ENCODE results near the gene TIGIT. TPM values are rescaled to one million over a fixed set of nuclear protein-coding genes. Genes with fewer than 3 reads are reported as not detected.

TIGIT gene
- total and polyA plus RNA-seq, 3 experiments from 2014 or later: 92.8 to 185 (median 185) TPM

GRCh38 chr3:114351822-114352145 lies 58.0 kb downstream of the TIGIT start:
- Histone ChIP-seq H3K27ac (ENCODE audit: low read depth, low read length) (no peak overlapping the region), H3K4me3 (ENCODE audit: low read length) (no peak overlapping the region), H3K4me1 (ENCODE audit: insufficient read depth, low read length) (no peaks in the 10 kb centered on the region), H3K27me3 (ENCODE audit: insufficient read depth, low read length, poor library complexity, severe bottlenecking) (no peaks in the 10 kb centered on the region), H3K9me3 (ENCODE audit: low read length) (no peaks in the 10 kb centered on the region), H3K36me3 (ENCODE audit: insufficient read depth, low read length) (no peaks in the 10 kb centered on the region)
- Mint-ChIP-seq H3K4me1 (peaks cover 0 to 9% (median 1%) of the 10 kb centered on the region in 3 donors), H3K27ac (no peak overlapping the region), H3K9me3 (no peaks in the 10 kb centered on the region), H3K36me3 (peaks cover 10 to 52% (median 13%) of the 10 kb centered on the region in 3 donors), H3K27me3 (no peaks in the 10 kb centered on the region), H3K4me3 (no peak overlapping the region)
- DNase-seq: no peak
- POLR2A ChIA-PET: no interaction called here
- CTCF ChIA-PET: interaction anchor here (1.8 kb wide), 1 partner anchor 61 kb away, joined by 6 read pairs; no protein-coding TSS in a partner anchor

DNA sequence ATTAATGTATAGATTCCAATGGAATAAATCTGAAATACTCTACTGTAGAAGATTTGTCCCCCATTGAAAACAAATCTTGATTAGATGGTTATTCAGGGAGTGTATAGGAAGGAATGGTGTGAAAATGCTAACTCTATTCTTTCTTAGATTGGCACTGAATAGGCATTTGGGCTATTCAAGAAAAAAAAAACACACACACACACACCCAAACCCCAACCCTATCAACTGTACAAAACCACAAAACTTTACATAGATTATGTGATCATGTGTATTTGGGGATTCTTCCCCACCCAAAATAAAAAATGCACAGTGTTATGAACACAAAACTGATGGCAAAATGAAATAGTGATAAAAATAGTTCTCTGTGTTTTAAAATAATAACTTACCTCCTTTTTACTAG lies 61.8 kb downstream of the TIGIT start:
- H3K4me3 ChIP-seq (ENCODE audit: low read length): no peak overlapping the region
- Mint-ChIP-seq H3K27me3 (no peaks in the 10 kb centered on the region), H3K27ac (no peak overlapping the region), H3K4me3 (no peak overlapping the region), H3K4me1 (peaks cover 0 to 5% (median 0%) of the 10 kb centered on the region in 3 donors), H3K9me3 (no peaks in the 10 kb centered on the region), H3K36me3 (peaks cover 0 to 25% (median 0%) of the 10 kb centered on the region in 3 donors)
- H3K9me3 ChIP-seq (ENCODE audit: low read length): no peaks in the 10 kb centered on the region
- no peaks in the 10 kb centered on the region for H3K27me3 ChIP-seq (ENCODE audit: insufficient read depth, low read length, poor library complexity, severe bottlenecking)
- H3K4me1 ChIP-seq (ENCODE audit: insufficient read depth, low read length): no peaks in the 10 kb centered on the region
- ChIA-PET POLR2A (no interaction called here), CTCF (no interaction called here)
- H3K27ac ChIP-seq (ENCODE audit: low read depth, low read length): no peak overlapping the region
- no peaks in the 10 kb centered on the region for H3K36me3 ChIP-seq (ENCODE audit: insufficient read depth, low read length)
- DNase-seq: no peak

- POLR2A ChIA-PET: no interaction called here
- no peaks in the 10 kb centered on the region for H3K9me3 Mint-ChIP-seq
- Histone ChIP-seq H3K27me3 (ENCODE audit: insufficient read depth, low read length, poor library complexity, severe bottlenecking) (no peaks in the 10 kb centered on the region), H3K36me3 (ENCODE audit: insufficient read depth, low read length) (no peaks in the 10 kb centered on the region), H3K4me3 (ENCODE audit: low read length) (no peak overlapping the region), H3K27ac (ENCODE audit: low read depth, low read length) (no peak overlapping the region), H3K4me1 (ENCODE audit: insufficient read depth, low read length) (no peaks in the 10 kb centered on the region), H3K9me3 (ENCODE audit: low read length) (no peaks in the 10 kb centered on the region)
- CTCF ChIA-PET: no interaction called here
- peaks cover 0 to 5% (median 0%) of the 10 kb centered on the region in 3 donors for H3K4me1 Mint-ChIP-seq
- no peak for DNase-seq
- H3K4me3 Mint-ChIP-seq: no peak overlapping the region
- H3K27ac Mint-ChIP-seq: no peak overlapping the region
- peaks cover 0 to 21% (median 0%) of the 10 kb centered on the region in 3 donors for H3K36me3 Mint-ChIP-seq
- H3K27me3 Mint-ChIP-seq: no peaks in the 10 kb centered on the region
These were observed 62.2 kb downstream of the TIGIT start for GRCh38 chr3:114356066-114356465.

DNA sequence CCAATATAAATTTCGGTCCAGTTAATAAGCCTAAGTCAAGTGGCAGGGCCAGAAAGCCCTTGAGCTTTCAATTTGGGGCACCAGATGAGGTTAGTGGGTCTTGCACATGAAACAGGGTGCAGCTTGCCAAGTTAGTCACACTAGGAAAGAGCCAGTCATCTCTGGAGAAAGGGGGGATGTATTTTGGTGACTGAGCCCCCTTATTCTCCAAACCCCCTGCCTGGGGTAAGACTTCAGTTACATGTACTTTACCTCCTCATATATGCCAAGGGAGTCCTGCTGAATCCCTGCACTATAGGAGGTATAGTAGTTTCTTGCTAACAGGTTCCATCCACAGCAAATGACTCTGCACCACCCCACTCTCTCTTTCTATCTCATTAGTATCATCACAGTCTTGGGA lies 62.7 kb downstream of the TIGIT start:
- no peaks in the 10 kb centered on the region for H3K9me3 Mint-ChIP-seq
- DNase-seq: no peak
- peaks cover 0 to 17% (median 0%) of the 10 kb centered on the region in 3 donors for H3K36me3 Mint-ChIP-seq
- peak overlapping the region in 2 of 8 donors; percentile 3 to 18 for H3K27ac Mint-ChIP-seq
- no peaks in the 10 kb centered on the region for H3K27me3 ChIP-seq (ENCODE audit: insufficient read depth, low read length, poor library complexity, severe bottlenecking)
- peaks cover 0 to 5% (median 0%) of the 10 kb centered on the region in 3 donors for H3K4me1 Mint-ChIP-seq
- H3K27me3 Mint-ChIP-seq: no peaks in the 10 kb centered on the region
- no peaks in the 10 kb centered on the region for H3K4me1 ChIP-seq (ENCODE audit: insufficient read depth, low read length)
- no peak overlapping the region for H3K4me3 ChIP-seq (ENCODE audit: low read length)
- no peak overlapping the region for H3K4me3 Mint-ChIP-seq
- H3K36me3 ChIP-seq (ENCODE audit: insufficient read depth, low read length): no peaks in the 10 kb centered on the region
- POLR2A ChIA-PET: no interaction called here
- CTCF ChIA-PET: no interaction called here
- H3K9me3 ChIP-seq (ENCODE audit: low read length): no peaks in the 10 kb centered on the region
- no peak overlapping the region for H3K27ac ChIP-seq (ENCODE audit: low read depth, low read length)

Other genes starting within 250 kb of the TIGIT start
- gene CCDC191, start 237.5 kb upstream of the TIGIT start, total RNA-seq: 1 to 10 TPM; 1.4 to 1.5 TPM
- 1.2 TPM for gene CCDC191, start 237.5 kb upstream of the TIGIT start, polyA plus RNA-seq
- gene QTRT2, start 237.3 kb upstream of the TIGIT start, total RNA-seq: 10 to 100 TPM; 48.0 to 51.3 TPM
- gene QTRT2, start 237.3 kb upstream of the TIGIT start, polyA plus RNA-seq: 10.8 TPM
- under 1 TPM in 1 of 2 experiments, not detected in 1; 0.13 TPM for gene DRD3, start 115.0 kb upstream of the TIGIT start, total RNA-seq
- not detected for gene DRD3, start 115.0 kb upstream of the TIGIT start, polyA plus RNA-seq
- 1 to 10 TPM; 1.8 to 2.3 TPM for gene ZNF80, start 56.5 kb upstream of the TIGIT start, total RNA-seq
- gene ZNF80, start 56.5 kb upstream of the TIGIT start, polyA plus RNA-seq: 0.67 TPM